ENCODE results near the gene VAC14.

DNA sequence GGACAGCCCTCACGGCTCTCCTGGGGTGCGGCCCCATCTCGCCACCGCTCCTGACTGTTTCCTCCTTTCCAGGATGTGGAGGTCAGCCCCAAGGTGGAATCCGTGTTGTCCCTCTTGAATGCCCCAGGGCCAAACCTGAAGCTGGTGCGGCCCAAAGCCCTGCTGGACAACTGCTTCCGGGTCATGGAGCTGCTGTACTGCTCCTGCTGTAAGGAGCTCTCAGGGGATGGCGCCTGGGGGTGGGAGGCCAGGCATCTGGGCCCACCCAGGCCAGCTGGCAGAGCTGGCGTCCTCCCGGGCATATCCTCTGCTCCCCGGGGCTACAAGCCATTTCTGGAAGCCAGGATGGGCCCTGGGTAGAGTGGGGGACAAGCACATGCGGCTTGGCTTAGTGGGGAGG lies 141.4 kb downstream of the VAC14 start:
- TF ChIP-seq CTCF (IDR thresholded peaks at IDR 0.05) = no peak
- TF ChIP-seq POLR2AphosphoS5 (IDR thresholded peaks at IDR 0.05) = no peak
- no peak for TF ChIP-seq POLR2A (IDR thresholded peaks at IDR 0.05)
- TF ChIP-seq EP300 (IDR thresholded peaks at IDR 0.05) = no peak

All from stomach (tissue), 4 donors.